ENCODE data around the gene SHISA5. TPM values are rescaled to one million over a fixed set of nuclear protein-coding genes. Genes with fewer than 3 reads are reported as not detected.

The SHISA5 gene
- total and polyA plus RNA-seq, 2 of the 4 experiments (the other 2 are of a cell fraction): 82.3 to 162 TPM

GRCh38 chr3:48528048-48528447, 24.1 kb upstream of the SHISA5 start:
- Histone ChIP-seq H2AFZ (replicated peaks; ENCODE audit: low read length, poor library complexity) (no peak overlapping the region), H2AK9ac (replicated peaks; ENCODE audit: low read depth, low read length, poor library complexity) (no peak overlapping the region), H4K20me1 (ENCODE audit: insufficient read depth, low read length) (no peaks in the 10 kb centered on the region), H3K9ac (ENCODE audit: low read depth, low read length) (no peak overlapping the region), H2BK120ac (ENCODE audit: low read depth, low read length) (no peak overlapping the region), H4K8ac (ENCODE audit: low read depth in 2 of 2, low read length in 2 of 2) (no peak overlapping the region), H2BK15ac (ENCODE audit: low read depth, low read length) (no peak overlapping the region), H4K5ac (ENCODE audit: low read depth, low read length) (no peak overlapping the region), H3K14ac (replicated peaks; ENCODE audit: low read depth, low read length) (no peak overlapping the region), H3K9me1 (ENCODE audit: insufficient read depth, low read length) (0 out of 2 replicates have a peak, but pooled peaks cover 3% of the 10 kb centered on the region), H3K4me2 (ENCODE audit: low read depth, low read length) (no peak overlapping the region), H2BK5ac (ENCODE audit: low read depth, low read length, poor library complexity, severe bottlenecking) (no peak overlapping the region), H3K18ac (ENCODE audit: low read depth, low read length) (no peak overlapping the region), H3K4ac (ENCODE audit: low read depth, low read length) (no peak overlapping the region), H3K27me3 (ENCODE audit: control insufficient read depth, insufficient read depth, low read length) (no peaks in the 10 kb centered on the region), H3K27ac (ENCODE audit: insufficient read depth, low read length) (no peak overlapping the region), H3K9me3 (ENCODE audit: control insufficient read depth, insufficient read depth, low read length) (no peaks in the 10 kb centered on the region), H3K4me1 (ENCODE audit: control insufficient read depth, insufficient read depth, low read length) (no peaks in the 10 kb centered on the region), H2BK20ac (ENCODE audit: low read depth, low read length) (no peak overlapping the region), H3K79me1 (ENCODE audit: low read depth in 1 of 2, low read length in 2 of 2) (peaks cover 0 to 4% of the 10 kb centered on the region in 2 experiments; a peak in 2 of 4 replicates), H3K36me3 (ENCODE audit: control insufficient read depth, insufficient read depth, low read length) (peaks cover 18% of the 10 kb centered on the region), H3K56ac (ENCODE audit: extremely low read depth, insufficient read depth, low read length) (no peak overlapping the region), H4K91ac (ENCODE audit: insufficient read depth, low read depth, low read length) (no peak overlapping the region), H2AK5ac (ENCODE audit: low read depth, low read length) (no peak overlapping the region), H3K23ac (ENCODE audit: low read depth, low read length) (no peak overlapping the region), H3K4me3 (ENCODE audit: insufficient read depth, low read depth, low read length) (no peak overlapping the region)
- no peak for ATAC-seq (ENCODE audit: low read depth)
- dilution Hi-C loops (cut with HindIII; ENCODE audit: low sequenced_read_pairs, unreplicated experiment) (no loop called here), in situ Hi-C loops (cut with MboI; ENCODE audit: low sequenced_read_pairs) (no loop called here), intact Hi-C loops (cut with micrococcal nuclease) (no loop called here)
- DNase-seq: no peak
- BruUV-seq (replicated peaks): no TSS peak
- WGBS, 2 experiments (ENCODE audit: extremely low coverage in 2 of 2, insufficient read length in 1 of 2): 100% methylated on average over 3 of the region's 9 CpGs; no CpG with 5 or more reads in 1 of the 2 experiments
- TF ChIP-seq, protein P1, sequence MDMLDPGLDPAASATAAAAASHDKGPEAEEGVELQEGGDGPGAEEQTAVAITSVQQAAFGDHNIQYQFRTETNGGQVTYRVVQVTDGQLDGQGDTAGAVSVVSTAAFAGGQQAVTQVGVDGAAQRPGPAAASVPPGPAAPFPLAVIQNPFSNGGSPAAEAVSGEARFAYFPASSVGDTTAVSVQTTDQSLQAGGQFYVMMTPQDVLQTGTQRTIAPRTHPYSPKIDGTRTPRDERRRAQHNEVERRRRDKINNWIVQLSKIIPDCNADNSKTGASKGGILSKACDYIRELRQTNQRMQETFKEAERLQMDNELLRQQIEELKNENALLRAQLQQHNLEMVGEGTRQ (IDR thresholded peaks at IDR 0.05; ENCODE audit: low read depth, low read length): no peak
- no peak for TF ChIP-seq NFE2L2 (IDR thresholded peaks at IDR 0.05; ENCODE audit: low read depth, low read length)
- no peak for TF ChIP-seq BHLHE40 (IDR thresholded peaks at IDR 0.05; ENCODE audit: low read depth, low read length)
- TF ChIP-seq SMC3 (IDR thresholded peaks at IDR 0.05; ENCODE audit: low read depth, low read length): no peak
- TF ChIP-seq ELK1 (IDR thresholded peaks at IDR 0.05; ENCODE audit: borderline replicate concordance, low read depth, low read length): no peak
- TF ChIP-seq MXI1 (IDR thresholded peaks at IDR 0.05; ENCODE audit: borderline replicate concordance, low read depth, low read length): no peak
- no peak for TF ChIP-seq CEBPB (IDR thresholded peaks at IDR 0.05; ENCODE audit: low read depth, low read length)
- TF ChIP-seq, protein P2, sequence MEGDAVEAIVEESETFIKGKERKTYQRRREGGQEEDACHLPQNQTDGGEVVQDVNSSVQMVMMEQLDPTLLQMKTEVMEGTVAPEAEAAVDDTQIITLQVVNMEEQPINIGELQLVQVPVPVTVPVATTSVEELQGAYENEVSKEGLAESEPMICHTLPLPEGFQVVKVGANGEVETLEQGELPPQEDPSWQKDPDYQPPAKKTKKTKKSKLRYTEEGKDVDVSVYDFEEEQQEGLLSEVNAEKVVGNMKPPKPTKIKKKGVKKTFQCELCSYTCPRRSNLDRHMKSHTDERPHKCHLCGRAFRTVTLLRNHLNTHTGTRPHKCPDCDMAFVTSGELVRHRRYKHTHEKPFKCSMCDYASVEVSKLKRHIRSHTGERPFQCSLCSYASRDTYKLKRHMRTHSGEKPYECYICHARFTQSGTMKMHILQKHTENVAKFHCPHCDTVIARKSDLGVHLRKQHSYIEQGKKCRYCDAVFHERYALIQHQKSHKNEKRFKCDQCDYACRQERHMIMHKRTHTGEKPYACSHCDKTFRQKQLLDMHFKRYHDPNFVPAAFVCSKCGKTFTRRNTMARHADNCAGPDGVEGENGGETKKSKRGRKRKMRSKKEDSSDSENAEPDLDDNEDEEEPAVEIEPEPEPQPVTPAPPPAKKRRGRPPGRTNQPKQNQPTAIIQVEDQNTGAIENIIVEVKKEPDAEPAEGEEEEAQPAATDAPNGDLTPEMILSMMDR (conservative IDR thresholded peaks at IDR 0.05; ENCODE audit: low read depth, low read length): no peak
- no peak for TF ChIP-seq MAFK (IDR thresholded peaks at IDR 0.05; ENCODE audit: low read depth, low read length)
- TF ChIP-seq POLR2A (IDR thresholded peaks at IDR 0.05; ENCODE audit: low read depth, low read length): no peak
- TF ChIP-seq FOS (IDR thresholded peaks at IDR 0.05; ENCODE audit: low read depth, low read length): no peak
- TF ChIP-seq MAZ (IDR thresholded peaks at IDR 0.05; ENCODE audit: borderline replicate concordance, low read depth, low read length): no peak
- TF ChIP-seq RCOR1 (IDR thresholded peaks at IDR 0.05; ENCODE audit: insufficient replicate concordance, low read length): no peak
- TF ChIP-seq RAD21 (IDR thresholded peaks at IDR 0.05; ENCODE audit: low read length): no peak
- TF ChIP-seq RFX5 (IDR thresholded peaks at IDR 0.05; ENCODE audit: low read depth, low read length): no peak
- no peak for TF ChIP-seq CHD1 (IDR thresholded peaks at IDR 0.05; ENCODE audit: low read depth, low read length)
- ChIA-PET POLR2A (ENCODE audit: unreplicated experiment) (no interaction called here), CTCF (interaction anchor here (0.7 kb wide), 1 partner anchor 55 kb away, joined by 4 read pairs; no protein-coding TSS in a partner anchor)
